GM18858 (cell line): Measurements from ENCODE around the gene METTL5.
"Not testable (repeated sequence)": the region's sequence is repeated elsewhere in the genome, so short reads cannot be mapped to it uniquely, and the experiment has no call there.

Source experiments
- ATAC-seq: cut with Tn5 transposase; IDR thresholded peaks from one replicate; pipeline ENCODE4 v1.9.1; 2021; ENCODE audit not compliant: unreplicated experiment

Gene METTL5

DNA sequence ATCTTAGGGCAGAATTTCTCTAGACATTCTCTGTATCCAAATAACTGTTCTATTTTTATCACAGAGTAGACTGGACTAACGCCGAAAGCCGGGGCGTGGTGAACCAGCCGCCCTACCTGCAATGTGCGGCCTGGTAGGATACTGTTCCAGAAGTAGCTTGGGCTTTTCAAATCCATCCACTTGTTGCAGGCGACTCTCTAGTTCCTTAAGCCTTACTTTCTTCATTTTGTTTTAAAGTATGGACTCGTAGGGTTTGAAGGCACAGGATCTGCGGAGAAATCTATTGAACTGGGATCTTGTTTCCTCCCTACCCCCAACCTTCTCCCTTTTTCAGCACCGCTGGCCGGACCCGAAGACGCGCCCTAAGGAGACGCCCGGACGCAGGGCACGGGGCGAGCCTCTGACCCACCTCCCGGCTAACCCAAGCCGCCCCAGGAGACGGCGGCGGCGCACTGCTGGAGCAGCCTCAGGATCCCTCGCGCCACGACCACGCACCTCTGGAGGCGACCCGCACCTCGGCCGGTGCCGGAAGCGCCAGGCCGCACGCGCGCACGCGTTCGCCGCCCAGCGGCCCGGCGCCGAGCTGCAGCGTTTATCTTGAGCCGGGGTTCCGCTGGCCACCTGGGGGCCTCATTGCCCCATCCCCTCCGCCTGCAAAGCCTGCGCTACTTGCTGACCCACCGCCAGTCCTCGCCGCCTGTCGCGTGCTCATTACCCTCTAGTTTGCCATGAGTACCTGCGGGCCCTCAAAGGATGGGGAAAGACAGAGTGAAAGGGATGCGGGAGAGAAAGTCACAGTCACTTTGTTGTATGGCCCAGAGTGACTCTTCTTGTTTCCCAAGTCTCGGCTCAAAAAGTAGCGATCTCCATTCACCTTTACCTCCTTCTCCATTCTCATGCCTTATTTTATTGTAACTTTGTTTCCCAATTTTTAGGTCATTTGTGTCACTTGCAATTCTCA is at the start of gene METTL5:
TSS of gene METTL5 (minus strand) at position 533 of the 961 bp plus-strand sequence. CDS start at position 225, 308 bp downstream.
- peak; percentile 54 for ATAC-seq

DNA sequence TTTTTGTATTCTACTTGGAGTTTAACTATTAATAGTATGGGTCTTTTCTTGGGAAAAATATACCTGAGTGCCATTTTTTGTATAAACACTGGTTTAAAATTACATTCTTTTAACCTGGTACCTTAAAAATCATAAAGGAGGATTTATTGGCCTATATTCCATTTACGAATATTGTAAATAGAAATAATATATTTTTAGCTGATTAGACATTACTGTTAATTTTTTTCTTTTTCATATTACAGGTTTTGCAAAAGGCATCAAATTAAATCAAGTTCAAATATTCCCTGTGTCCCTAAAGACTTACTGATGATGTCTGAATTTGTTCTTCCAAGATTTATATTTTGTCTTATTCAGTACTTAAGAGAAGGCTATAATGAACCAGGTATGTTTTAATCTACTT is 47.3 kb upstream of the METTL5 start:
- ATAC-seq = no peak

DNA sequence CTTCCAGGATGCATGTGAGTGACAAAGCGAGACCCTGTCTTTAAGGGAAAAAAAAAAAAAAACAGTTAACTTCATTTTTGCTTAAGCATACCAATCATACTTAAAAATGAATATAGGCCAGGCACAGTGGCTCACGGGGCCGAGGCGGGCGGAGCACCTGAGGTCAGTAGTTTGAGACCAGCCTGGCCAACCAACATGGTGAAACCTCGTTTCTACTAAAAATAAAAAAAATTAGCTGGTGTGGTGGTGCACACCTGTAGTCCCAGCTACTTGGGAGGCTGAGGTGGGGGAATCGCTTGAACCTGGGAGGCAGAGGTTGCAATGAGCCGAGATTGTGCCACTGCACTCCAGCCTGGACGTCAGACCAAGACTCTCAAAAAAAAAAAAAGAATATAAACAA is 46.7 kb upstream of the METTL5 start:
- ATAC-seq = not testable (repeated sequence)

DNA sequence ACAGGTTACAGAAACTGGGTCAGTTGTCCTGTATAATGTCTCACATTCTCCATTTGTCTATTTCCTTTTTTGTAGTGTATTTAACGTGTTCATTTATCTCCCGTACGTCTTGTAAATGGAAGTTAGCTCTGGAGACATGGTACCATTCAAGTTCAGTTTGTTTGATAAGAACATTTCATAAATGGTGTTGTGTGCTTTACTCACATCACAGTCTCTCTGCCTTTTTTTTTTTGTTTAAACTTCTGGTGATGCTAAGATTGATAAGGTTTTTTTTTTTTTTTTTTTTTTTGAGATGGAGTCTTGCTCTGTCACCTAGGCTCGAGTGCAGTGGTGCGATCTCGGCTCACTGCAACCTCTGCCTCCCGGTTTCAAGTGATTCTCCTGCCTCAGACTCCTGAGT is 44.2 kb upstream of the METTL5 start:
- no peak for ATAC-seq

DNA sequence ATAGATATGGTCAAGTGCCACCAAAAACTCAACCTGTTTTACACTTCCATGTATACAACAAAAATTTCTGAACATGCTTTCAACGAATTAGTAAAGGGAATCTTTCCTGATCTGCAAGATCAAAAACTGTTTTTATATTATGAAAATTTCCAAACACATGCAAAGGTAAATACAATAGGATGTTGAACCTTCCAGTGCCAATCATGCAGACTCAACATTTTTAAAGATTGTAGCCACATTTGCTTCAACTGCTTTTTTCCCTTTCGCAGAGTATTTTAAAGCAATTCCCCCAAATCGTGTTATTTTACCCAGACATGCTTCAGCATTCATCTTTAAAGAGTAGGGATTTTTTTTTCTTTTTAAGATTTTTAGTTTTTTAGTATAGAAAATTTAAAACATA is 42.9 kb upstream of the METTL5 start:
- no peak for ATAC-seq

DNA sequence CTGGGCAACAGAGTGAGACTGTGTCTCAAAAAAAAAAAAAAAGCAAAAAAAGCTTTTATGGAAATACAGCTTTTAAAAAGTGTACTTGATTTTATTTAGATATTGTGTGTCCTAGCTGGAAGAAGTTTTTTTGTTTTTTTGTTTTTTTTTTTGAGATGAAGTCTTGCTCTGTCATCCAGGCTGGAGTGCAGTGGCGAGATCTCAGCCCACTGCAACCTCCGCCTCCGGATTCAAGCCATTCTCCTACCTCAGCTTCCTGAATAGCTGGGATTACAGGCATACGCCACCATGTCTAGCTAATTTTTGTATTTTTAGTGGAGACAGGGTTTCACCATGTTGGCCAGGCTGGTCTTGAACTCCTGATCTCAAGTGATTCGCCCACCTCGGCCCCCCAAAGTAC is 41.5 kb upstream of the METTL5 start:
- not testable (repeated sequence) for ATAC-seq

DNA sequence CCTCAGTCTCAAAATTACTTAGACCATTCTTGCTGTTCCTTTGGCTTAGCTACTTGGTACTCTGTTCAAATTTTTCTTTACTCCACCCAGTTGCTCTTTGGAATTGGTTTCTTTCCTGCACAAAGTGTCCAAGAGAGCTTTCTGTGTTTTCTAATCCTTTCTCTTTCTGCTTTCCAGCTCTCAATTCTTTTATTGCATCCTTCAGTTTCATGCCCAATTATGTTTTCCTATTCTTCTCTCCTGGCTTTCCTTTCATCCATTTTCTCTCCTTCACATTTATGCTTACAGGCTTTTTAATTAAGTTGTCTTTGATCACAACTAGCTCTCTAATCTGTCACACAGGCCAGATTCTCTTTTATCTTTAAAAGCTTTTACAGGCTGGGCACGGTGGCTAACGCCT is 40.8 kb upstream of the METTL5 start:
- no peak for ATAC-seq

DNA sequence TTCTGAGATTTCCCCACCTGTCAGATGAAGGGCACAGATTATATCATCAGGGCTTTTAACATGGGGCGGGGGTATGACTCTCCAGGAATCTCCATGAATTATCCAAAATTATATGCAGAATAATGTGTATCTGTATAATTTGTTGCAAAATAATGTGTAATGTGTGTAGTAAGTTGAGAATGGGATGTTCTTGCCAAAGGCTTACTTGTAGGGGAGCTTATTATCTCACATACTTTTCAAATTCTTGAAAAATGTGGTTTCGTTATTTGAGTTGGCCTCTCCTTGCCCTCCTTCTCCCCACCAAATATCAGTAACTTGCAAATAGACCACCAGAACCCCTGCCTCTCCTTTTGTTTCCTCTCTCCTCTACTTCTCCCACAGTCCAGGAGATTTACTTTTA is 38.1 kb upstream of the METTL5 start:
- ATAC-seq = no peak

DNA sequence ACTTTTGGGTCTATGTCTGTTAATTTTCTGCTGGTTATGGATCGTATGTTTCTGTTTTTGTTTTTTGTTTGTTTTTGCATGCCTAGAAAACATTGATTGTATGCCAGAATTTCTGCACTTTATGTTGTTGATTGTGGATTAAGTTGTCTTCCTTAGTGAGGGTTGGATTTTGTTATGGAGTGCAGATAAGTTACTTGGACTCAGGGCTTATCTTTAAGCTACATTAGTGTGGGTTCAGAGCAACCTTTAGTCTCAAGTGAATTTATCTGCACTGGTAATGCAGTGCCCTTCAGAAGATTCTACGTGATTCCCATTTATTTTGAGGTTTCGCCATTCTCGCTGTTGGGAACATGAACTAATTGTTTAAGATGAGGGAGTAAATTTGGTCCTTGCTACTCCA is 35.4 kb upstream of the METTL5 start:
- ATAC-seq = no peak

DNA sequence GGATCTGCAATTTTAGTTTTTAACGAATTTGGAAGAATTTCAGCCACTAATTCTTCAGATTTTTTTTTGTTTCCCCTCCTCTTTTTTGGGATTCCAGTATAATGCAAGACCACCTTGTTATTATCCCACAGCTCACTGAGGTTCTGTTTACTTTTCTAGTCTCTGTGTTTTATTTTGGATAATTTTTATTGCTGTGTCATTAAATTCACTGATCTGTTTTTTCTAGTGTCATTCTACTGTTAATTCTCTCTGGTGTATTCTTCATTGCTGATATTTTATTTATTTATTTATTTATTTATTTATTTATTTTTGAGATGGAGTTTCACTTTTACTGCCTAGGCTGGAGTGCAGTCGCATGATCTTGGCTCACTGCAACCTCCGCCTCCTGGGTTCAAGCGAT is 34.7 kb upstream of the METTL5 start:
- ATAC-seq = no peak

DNA sequence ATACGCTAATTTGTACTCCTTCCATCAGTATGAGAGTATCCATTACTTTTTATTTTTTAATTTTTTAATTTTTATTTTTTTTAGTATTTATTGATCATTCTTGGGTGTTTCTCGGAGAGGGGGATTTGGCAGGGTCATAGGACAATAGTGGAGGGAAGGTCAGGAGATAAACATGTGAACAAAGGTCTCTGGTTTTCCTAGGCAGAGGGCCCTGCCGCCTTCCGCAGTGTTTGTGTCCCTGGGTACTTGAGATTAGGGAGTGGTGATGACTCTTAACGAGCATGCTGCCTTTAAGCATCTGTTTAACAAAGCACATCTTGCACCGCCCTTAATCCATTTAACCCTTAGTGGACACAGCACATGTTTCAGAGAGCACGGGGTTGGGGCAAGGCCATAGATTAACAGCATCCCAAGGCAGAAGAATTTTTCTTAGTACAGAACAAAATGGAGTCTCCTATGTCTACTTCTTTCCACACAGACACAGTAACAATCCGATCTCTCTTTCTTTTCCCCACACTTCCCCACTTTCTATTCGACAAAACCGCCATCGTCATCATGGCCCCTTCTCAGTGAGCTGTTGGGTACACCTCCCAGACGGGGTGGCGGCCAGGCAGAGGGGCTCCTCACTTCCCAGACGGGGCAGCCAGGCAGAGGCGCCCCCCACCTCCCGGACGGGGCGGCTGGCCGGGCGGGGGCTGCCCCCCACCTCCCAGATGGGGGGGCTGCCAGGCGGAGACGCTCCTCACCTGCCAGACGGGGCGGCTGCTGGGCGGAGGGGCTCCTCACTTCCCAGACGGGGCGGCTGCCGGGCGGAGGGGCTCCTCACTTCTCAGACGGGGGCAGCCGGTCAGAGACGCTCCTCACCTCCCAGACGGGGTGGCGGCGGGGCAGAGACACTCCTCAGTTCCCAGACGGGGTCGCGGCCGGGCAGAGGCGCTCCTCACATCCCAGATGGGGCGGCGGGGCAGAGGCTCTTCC is 30.9 kb upstream of the METTL5 start:
- ATAC-seq = not testable (repeated sequence)

DNA sequence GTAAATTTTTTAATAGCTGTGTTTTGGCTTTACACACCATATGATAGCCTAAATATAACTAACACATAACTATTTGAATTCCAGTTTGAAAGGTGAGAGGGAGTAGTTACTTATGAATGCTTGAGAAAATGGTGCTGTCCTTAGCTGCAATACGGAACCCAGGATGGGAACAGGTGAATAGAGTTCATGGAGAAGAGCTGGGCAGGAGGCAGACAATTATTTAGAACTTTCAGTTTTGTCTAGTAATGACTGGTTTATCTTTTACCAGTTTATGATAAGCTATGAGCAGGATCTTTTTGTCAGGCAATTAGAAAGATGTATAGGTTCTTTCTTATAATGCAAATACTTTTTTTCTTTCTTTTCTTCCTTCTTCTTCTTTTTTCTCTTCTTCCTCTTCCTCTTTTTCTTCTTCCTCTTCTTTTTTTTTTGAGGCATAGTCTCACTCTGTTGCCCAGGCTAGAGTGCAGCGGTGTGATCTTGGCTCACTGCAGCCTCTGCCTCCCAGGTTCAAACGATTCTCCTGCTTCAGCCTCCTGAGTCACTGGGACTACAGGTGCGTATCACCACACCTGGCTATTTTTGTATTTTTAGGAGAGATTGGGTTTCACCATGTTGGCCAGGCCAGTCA is 28.4 kb upstream of the METTL5 start:
- no peak for ATAC-seq

DNA sequence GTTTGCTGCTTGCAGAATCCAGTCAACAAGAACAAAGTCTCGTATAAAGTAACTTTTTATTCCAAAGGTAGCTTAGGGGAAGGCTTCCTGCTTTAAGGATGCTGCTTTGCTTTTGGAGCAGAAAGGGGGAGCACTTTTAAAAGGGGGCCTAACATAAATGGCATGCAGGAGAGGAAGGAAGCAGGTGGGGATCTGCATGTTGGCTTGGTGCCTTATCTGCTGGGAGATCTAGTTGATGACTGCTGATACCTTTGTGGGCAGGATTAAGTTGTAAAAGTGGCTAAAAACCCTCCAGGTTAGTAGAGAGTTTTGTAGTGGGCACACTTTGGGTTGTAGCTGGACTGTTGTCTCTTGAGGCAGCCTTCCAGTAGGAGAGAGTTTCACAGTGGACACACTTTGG is 25.0 kb upstream of the METTL5 start:
- ATAC-seq = no peak

DNA sequence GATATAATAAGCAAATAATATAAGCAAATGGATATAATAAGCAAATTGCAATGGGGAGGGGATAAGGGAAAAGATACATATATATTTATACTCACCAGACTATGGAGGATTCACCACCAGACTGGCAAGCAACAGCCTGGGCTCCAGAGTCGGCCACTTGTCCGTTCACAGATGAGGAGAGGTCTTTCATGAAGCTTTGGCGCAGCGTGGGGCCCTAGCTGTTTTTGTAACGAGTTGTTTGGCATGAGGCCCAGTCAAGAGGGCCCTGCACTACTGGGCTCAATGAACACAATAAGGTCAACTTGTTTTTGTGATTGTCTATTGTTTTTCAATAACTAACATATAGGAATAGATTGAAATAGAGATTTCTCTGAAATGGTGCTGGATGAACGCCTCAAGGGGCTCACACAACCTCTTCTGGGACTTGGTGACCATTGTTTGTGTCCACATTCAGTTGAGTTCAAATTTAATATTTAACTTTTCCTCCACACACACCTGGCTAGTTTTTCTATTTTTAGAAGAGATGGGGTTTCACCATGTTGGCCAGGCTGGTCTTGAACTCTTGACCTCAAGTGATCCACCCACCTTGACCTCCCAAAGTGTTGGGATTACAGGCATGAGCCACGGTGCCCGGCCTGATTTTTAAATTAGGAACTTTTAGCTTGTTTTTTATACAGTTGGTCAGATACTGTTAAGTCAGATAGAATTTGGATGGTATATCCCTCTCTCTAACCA is 24.4 kb upstream of the METTL5 start:
- not testable (repeated sequence) for ATAC-seq

DNA sequence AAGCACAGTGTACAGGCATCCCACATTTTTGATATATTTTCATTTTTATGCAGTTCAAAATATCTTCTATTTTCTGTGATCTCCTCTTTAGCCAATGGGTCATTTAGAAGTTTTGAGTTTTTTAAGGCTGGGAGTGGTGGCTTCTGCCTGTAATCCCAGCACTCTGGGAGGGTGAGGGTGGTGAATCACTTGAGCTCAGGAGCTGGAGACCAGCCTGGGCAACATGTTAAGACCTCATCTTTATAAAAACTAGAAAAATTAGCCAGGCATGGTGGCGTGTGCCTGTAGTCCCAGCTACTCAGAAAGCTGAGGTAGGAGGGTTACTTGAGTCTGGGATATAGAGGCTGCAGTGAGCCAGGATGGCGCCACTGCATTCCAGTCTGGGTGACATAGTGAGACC is 20.3 kb upstream of the METTL5 start:
- ATAC-seq = no peak

DNA sequence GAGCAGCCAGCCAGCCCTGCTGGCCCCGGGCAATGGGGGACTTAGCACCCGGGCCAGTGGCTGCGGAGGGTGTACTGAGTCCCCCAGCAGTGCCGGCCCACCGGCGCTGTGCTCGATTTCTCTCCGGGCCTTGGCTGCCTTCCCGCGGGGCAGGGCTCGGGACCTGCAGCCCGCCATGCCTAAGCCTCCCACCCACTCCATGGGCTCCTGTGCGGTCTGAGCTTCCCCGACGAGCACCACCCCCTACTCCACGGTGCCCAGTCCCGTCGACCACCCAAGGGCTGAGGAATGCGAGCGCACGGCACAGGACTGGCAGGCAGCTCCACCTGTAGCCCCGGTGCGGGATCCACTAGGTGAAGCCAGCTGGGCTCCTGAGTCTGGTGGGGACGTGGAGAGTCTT is 16.9 kb upstream of the METTL5 start:
- not testable (repeated sequence) for ATAC-seq

DNA sequence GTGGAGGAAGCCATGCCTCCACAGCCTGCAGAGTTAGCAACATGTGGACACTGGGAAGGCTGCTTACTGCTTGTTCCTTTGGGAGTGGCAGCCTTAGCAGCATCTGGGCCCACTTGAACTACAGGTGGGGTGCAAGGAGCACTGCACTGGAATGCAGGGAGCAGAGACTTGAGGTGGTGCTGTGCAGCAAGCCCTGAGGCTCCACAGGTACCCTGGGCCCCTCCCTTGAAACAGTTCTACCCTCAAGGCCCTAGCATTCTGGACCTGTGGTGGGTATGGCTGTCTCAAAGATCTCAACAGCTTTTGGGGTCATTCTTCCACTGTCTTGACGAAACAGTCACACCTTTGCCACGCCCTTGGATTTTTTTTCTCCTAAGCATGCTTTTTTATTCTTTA is 16.0 kb upstream of the METTL5 start:
- no peak for ATAC-seq

DNA sequence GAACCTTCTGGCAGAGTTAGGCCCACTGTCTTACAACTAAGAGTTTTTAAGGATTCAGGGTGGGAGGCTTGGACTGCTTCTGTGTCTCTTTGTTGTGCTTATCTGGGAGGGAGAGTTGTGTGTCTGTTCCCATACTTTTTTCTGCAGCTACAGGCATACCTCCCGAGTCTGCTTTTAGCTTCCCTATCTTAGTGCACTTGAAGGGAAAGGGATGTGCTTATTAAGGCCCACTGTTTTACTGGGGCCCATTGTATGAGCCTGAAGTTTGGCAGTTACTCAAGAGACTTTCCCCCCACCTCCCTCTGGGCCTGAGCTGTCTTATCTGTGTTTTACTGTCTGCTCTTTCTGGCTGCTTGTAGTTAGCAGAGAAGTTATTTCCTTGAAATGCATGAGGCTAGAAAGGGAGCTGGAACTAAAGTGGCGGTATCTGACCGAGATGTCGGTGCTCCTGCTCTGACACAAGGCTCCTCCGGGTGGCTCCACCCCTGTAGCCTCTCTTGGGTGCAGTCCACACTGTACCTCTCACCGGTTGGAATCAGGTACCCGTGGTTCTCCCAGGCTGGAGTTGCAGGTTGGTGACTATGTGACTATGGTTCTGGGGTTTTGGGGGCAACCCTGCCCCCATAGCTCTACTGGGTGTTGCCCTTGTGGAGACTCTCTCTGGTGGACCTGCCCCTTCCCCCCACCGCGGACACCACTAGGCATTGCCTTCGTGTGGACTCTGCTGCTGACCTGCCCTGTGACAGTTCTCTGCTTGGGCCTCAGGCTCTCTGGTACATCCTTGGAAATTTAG is 15.4 kb upstream of the METTL5 start:
- ATAC-seq = no peak

DNA sequence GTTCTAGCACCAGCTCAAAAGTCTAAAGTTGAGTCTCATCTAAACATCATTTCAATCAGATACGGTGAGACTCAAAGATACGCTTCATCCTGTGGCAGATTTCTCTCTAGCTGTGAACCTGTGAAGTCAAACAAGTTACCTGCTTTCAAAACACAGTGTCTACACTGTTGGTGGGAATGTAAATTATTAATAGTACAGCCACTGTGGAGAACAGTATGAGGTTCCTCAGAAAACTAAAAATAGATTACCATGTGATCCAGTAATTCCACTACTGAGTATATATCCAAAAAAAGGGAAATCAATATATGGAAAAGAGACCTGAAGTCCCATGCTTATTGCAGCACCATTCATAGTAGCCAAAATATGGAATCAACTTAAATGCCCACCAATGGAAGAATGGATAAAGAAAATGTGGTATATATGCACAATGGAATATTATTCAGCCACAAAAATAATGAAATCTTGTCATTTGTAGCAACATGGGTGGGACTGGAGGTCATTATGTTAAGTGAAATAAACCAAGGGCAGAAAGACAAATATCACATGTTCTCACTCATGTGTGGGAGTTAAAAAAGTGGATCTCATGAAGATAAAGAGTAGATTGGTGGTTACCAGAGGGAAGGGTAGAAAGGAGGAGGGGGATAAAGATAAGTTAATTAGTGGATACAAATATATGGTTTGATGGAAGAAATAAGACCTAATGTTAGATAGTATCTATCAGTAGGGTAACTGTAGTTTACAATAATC is 14.2 kb upstream of the METTL5 start:
- ATAC-seq = no peak
